PC-3 (cell line): ENCODE results near the gene PCNT. TPM values are rescaled to one million over a fixed set of nuclear protein-coding genes. Genes with fewer than 3 reads are reported as not detected.

Experiments
- ATAC-seq: fragments of 200-7000 bp; cut with Tn5 transposase; 2 replicates; pipeline ENCODE4 v1.9.1; 2020; ENCODE audit warnings: mild to moderate bottlenecking, moderate library complexity
- BruUV-seq: library from RNA; stranded (reverse); fragments of 400-500 nt; replicated peaks from 2 replicates; lab custom pipeline; 2021; lab: Mats Ljungman, UMichigan
- CTCF ChIA-PET: fragments of 300-600 bp; sonication (Branson Sonifier 250); formaldehyde crosslinking; loops from one replicate; lab custom pipeline; 2022; ENCODE audit warnings: antibody characterized with exemption; lab: Charles Lee
- POLR2A ChIA-PET: fragments of 300-600 bp; sonication (Branson Sonifier 250); formaldehyde crosslinking; loops from one replicate; lab custom pipeline; 2022; ENCODE audit warnings: antibody characterized with exemption; ENCODE audit not compliant: unreplicated experiment; lab: Charles Lee
- DNase-seq: peaks from one replicate; pipeline ENCODE4 v3.0.0-alpha.2; 2015
- H2AFZ ChIP-seq: fragments of 300-600 bp; sonication (generic); 2 replicates; pipeline ENCODE4 v1.6.0; 2016; ENCODE audit warnings: antibody characterized with exemption, low read length
- H3F3A ChIP-seq: fragments of 300-600 bp; sonication (generic); one replicate; pipeline ENCODE4 v1.6.0; 2017; ENCODE audit warnings: antibody characterized with exemption, low read length, control low read depth, mild to moderate bottlenecking; ENCODE audit not compliant: unreplicated experiment
- H3K27ac ChIP-seq: fragments of 300-600 bp; sonication (generic); 2 replicates; pipeline ENCODE4 v1.5.1; 2016; ENCODE audit warnings: mild to moderate bottlenecking, low read length
- H3K27me3 ChIP-seq: fragments of 300-600 bp; sonication (generic); 2 replicates; pipeline ENCODE4 v1.6.1; 2016; ENCODE audit warnings: low read length, mixed read lengths
- H3K36me3 ChIP-seq: fragments of 300-600 bp; sonication (generic); 2 replicates; pipeline ENCODE4 v1.6.1; 2016; ENCODE audit warnings: low read depth, mixed run types, low read length, mixed read lengths
- H3K4me1 ChIP-seq: fragments of 300-600 bp; sonication (generic); 2 replicates; pipeline ENCODE4 v1.5.1; 2016; ENCODE audit warnings: low read length; ENCODE audit not compliant: insufficient read depth
- H3K4me2 ChIP-seq: fragments of 300-600 bp; sonication (generic); 2 replicates; pipeline ENCODE4 v1.6.0; 2016; ENCODE audit warnings: low read length
- H3K4me3 ChIP-seq: fragments of 300-600 bp; sonication (generic); 2 replicates; pipeline ENCODE4 v1.5.1; 2016; ENCODE audit warnings: mild to moderate bottlenecking, low read length, mixed read lengths
- H3K79me2 ChIP-seq: fragments of 300-600 bp; sonication (generic); 2 replicates; pipeline ENCODE4 v1.6.1; 2017; ENCODE audit warnings: low read length, mixed read lengths
- H3K9ac ChIP-seq: fragments of 300-600 bp; sonication (generic); 2 replicates; pipeline ENCODE4 v1.6.0; 2016; ENCODE audit warnings: mild to moderate bottlenecking, low read length
- H3K9me2 ChIP-seq: fragments of 300-600 bp; sonication (generic); replicated peaks from 2 replicates; pipeline ENCODE4 v1.6.1; 2016; ENCODE audit warnings: mixed run types, low read length, mixed read lengths
- H3K9me3 ChIP-seq: fragments of 300-600 bp; sonication (generic); 2 replicates; pipeline ENCODE4 v1.6.1; 2016; ENCODE audit warnings: low read length, mixed read lengths
- H4K20me1 ChIP-seq: fragments of 300-600 bp; sonication (generic); 2 replicates; pipeline ENCODE4 v1.6.1; 2016; ENCODE audit warnings: low read length, mixed read lengths
- CTCF ChIP-seq: fragments of 300-600 bp; sonication (generic); conservative IDR thresholded peaks from 2 replicates; pipeline ENCODE4 v1.5.1; 2017; ENCODE audit warnings: antibody characterized with exemption, low read depth, mild to moderate bottlenecking, low read length
- EZH2 ChIP-seq: fragments of 300-600 bp; sonication (generic); IDR thresholded peaks from one replicate; pipeline ENCODE4 v1.6.1; 2017; ENCODE audit warnings: antibody characterized with exemption, mild to moderate bottlenecking, low read length; ENCODE audit not compliant: unreplicated experiment
- EZH2phosphoT487 ChIP-seq: fragments of 300-600 bp; sonication (generic); IDR thresholded peaks from 2 replicates; pipeline ENCODE4 v1.6.1; 2018; ENCODE audit warnings: mild to moderate bottlenecking, antibody characterized with exemption, low read length, borderline replicate concordance
- intact Hi-C: fragments of 100-400 bp; cut with micrococcal nuclease; formaldehyde crosslinking; loops from 2 replicates; pipeline ENCODE4 v1.9.0; 2023
- total RNA-seq: library from RNA; depleted of rRNA; stranded (reverse); fragments of >200 nt; gene quantifications from 2 replicates; pipeline ENCODE4 v1.2.3, GENCODE V29; 2014

The PCNT gene
- total RNA-seq, 1 experiment from 2014 or later, result 51.4 TPM

- no peaks in the 10 kb centered on the region for H3K9me2 ChIP-seq
- peaks cover 44% of the 10 kb centered on the region for H3K36me3 ChIP-seq
- no TSS peak for BruUV-seq
- no peak overlapping the region for H3K4me2 ChIP-seq
- intact Hi-C loops, result no loop called here
- no peak for ATAC-seq
- H3F3A ChIP-seq, result no peaks in the 10 kb centered on the region
- no peak for DNase-seq
- no peaks in the 10 kb centered on the region for H4K20me1 ChIP-seq
- no peak overlapping the region for H3K4me3 ChIP-seq
- H3K79me2 ChIP-seq, result peaks cover 40% of the 10 kb centered on the region
- no peak for TF ChIP-seq EZH2phosphoT487
- no peak for TF ChIP-seq CTCF
- no peak for TF ChIP-seq EZH2
- ChIA-PET CTCF (no interaction called here), POLR2A (no interaction called here)
- 0 out of 2 replicates have a peak, but pooled peaks cover 5% of the 10 kb centered on the region for H3K4me1 ChIP-seq
- no peaks in the 10 kb centered on the region for H3K9me3 ChIP-seq
- H3K27ac ChIP-seq, result no peak overlapping the region
- no peak overlapping the region for H2AFZ ChIP-seq
- H3K27me3 ChIP-seq, result no peaks in the 10 kb centered on the region
- no peak overlapping the region for H3K9ac ChIP-seq
Observed at GRCh38 chr21:46346296-46347202, 22.6 kb downstream of the PCNT start.

GRCh38 chr21:46347203-46347550 is 23.2 kb downstream of the PCNT start:
- ChIA-PET CTCF (no interaction called here), POLR2A (no interaction called here)
- no peaks in the 10 kb centered on the region for H3K27me3 ChIP-seq
- TF ChIP-seq CTCF, result no peak
- no peak for TF ChIP-seq EZH2phosphoT487
- no peak for TF ChIP-seq EZH2
- no peak overlapping the region for H3K27ac ChIP-seq
- no peaks in the 10 kb centered on the region for H3F3A ChIP-seq
- peaks cover 33% of the 10 kb centered on the region for H3K79me2 ChIP-seq
- H3K9me2 ChIP-seq, result no peaks in the 10 kb centered on the region
- no TSS peak for BruUV-seq
- peaks cover 50% of the 10 kb centered on the region for H3K36me3 ChIP-seq
- no peak for ATAC-seq
- H3K4me3 ChIP-seq, result no peak overlapping the region
- H2AFZ ChIP-seq, result no peak overlapping the region
- no peak overlapping the region for H3K9ac ChIP-seq
- no peak for DNase-seq
- no peaks in the 10 kb centered on the region for H3K9me3 ChIP-seq
- H3K4me1 ChIP-seq, result 0 out of 2 replicates have a peak, but pooled peaks cover 5% of the 10 kb centered on the region
- H4K20me1 ChIP-seq, result no peaks in the 10 kb centered on the region
- H3K4me2 ChIP-seq, result no peak overlapping the region
- intact Hi-C loops, result no loop called here

- ATAC-seq, result no peak
- DNase-seq, result no peak
- POLR2A ChIA-PET, result no interaction called here
- Histone ChIP-seq H3K79me2 (peaks cover 26% of the 10 kb centered on the region), H3K4me2 (no peak overlapping the region), H2AFZ (no peak overlapping the region), H3K9me2 (no peaks in the 10 kb centered on the region), H3K27me3 (no peaks in the 10 kb centered on the region), H3K9ac (no peak overlapping the region), H3K27ac (no peak overlapping the region), H4K20me1 (no peaks in the 10 kb centered on the region), H3K9me3 (no peaks in the 10 kb centered on the region), H3K36me3 (peaks cover 55% of the 10 kb centered on the region), H3F3A (no peaks in the 10 kb centered on the region), H3K4me1 (0 out of 2 replicates have a peak, but pooled peaks cover 5% of the 10 kb centered on the region), H3K4me3 (no peak overlapping the region)
- intact Hi-C loops, result no loop called here
- BruUV-seq, result no TSS peak
- TF ChIP-seq EZH2phosphoT487 (no peak), EZH2 (no peak), CTCF (no peak; the same call in 1 of the 2 replicates)
- CTCF ChIA-PET, result no interaction called here
Observed at GRCh38 chr21:46347791-46348381, 23.9 kb downstream of the PCNT start.
